KMS-11 (cell line): ENCODE results near the gene FKRP.
"Not testable (repeated sequence)": the region's sequence is repeated elsewhere in the genome, so short reads cannot be mapped to it uniquely, and the experiment has no call there.

Source experiments
- H2AFZ ChIP-seq: fragments of 200-600 bp; sonication (generic); 2 replicates; pipeline ENCODE4 v1.6.1; 2016; ENCODE audit warnings: antibody characterized with exemption, mixed run types, low read depth
- H3K27ac ChIP-seq: fragments of 200-600 bp; sonication (generic); 2 replicates; pipeline ENCODE4 v1.6.1; 2016; ENCODE audit warnings: mild to moderate bottlenecking, mixed run types
- H3K27me3 ChIP-seq: fragments of 200-600 bp; sonication (generic); 2 replicates; pipeline ENCODE4 v1.6.1; 2017; ENCODE audit warnings: mild to moderate bottlenecking, low read depth, mixed run types, moderate library complexity; ENCODE audit not compliant: insufficient read depth
- H3K36me3 ChIP-seq: fragments of 200-600 bp; sonication (generic); 2 replicates; pipeline ENCODE4 v1.6.1; 2017; ENCODE audit warnings: mild to moderate bottlenecking, mixed run types; ENCODE audit not compliant: insufficient read depth
- H3K4me1 ChIP-seq: fragments of 200-600 bp; sonication (generic); 2 replicates; pipeline ENCODE4 v1.6.1; 2016; ENCODE audit warnings: mild to moderate bottlenecking, low read depth, mixed run types; ENCODE audit not compliant: poor library complexity, severe bottlenecking
- H3K4me2 ChIP-seq: fragments of 200-600 bp; sonication (generic); 2 replicates; pipeline ENCODE4 v1.7.0; 2016; ENCODE audit warnings: mild to moderate bottlenecking, mixed run types
- H3K4me3 ChIP-seq: fragments of 200-600 bp; sonication (generic); IDR thresholded peaks from 2 replicates; pipeline ENCODE4 v1.6.1; 2017; ENCODE audit warnings: low read depth, low read length, mixed read lengths; ENCODE audit not compliant: insufficient read depth
- H3K79me2 ChIP-seq: fragments of 200-600 bp; sonication (generic); 2 replicates; pipeline ENCODE4 v1.6.1; 2016; ENCODE audit warnings: low read depth, mixed run types; ENCODE audit not compliant: insufficient read depth
- H3K9ac ChIP-seq: fragments of 200-600 bp; sonication (generic); 2 replicates; pipeline ENCODE4 v1.6.1; 2016; ENCODE audit warnings: mild to moderate bottlenecking, mixed run types
- H4K20me1 ChIP-seq: fragments of 200-600 bp; sonication (generic); 2 replicates; pipeline ENCODE4 v1.6.1; 2016; ENCODE audit warnings: mild to moderate bottlenecking, mixed run types; ENCODE audit not compliant: insufficient read depth
- TF ChIP-seq, protein P1 (sequence below): fragments of 200-600 bp; sonication (generic); conservative IDR thresholded peaks from 2 replicates; pipeline ENCODE4 v1.6.1; 2017; ENCODE audit warnings: low read depth, mild to moderate bottlenecking, antibody characterized with exemption, low read length, moderate library complexity, mixed read lengths

The FKRP gene

DNA sequence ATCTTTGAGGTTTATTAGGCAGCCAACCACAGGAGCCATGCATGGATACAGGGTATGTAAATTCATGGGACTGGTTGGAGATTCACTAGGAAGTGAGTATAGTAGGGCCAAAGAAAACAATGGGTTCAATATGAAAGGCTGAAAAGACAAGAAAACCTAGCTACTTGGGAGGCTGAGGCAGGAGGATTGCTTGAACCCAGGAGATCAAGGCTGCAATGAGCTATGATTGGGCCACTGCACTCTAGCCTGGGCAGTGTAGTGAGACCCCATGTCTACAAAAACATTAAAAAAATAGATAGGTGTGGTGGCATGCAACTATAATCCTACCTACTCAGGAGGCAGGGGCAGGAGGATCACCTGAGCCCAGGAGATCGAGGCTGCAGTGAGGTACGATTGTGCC lies 52.9 kb downstream of the FKRP start:
- H3K27me3 ChIP-seq: no peaks in the 10 kb centered on the region
- no peaks in the 10 kb centered on the region for H3K79me2 ChIP-seq
- TF ChIP-seq, protein P1, sequence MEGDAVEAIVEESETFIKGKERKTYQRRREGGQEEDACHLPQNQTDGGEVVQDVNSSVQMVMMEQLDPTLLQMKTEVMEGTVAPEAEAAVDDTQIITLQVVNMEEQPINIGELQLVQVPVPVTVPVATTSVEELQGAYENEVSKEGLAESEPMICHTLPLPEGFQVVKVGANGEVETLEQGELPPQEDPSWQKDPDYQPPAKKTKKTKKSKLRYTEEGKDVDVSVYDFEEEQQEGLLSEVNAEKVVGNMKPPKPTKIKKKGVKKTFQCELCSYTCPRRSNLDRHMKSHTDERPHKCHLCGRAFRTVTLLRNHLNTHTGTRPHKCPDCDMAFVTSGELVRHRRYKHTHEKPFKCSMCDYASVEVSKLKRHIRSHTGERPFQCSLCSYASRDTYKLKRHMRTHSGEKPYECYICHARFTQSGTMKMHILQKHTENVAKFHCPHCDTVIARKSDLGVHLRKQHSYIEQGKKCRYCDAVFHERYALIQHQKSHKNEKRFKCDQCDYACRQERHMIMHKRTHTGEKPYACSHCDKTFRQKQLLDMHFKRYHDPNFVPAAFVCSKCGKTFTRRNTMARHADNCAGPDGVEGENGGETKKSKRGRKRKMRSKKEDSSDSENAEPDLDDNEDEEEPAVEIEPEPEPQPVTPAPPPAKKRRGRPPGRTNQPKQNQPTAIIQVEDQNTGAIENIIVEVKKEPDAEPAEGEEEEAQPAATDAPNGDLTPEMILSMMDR: no peak

DNA sequence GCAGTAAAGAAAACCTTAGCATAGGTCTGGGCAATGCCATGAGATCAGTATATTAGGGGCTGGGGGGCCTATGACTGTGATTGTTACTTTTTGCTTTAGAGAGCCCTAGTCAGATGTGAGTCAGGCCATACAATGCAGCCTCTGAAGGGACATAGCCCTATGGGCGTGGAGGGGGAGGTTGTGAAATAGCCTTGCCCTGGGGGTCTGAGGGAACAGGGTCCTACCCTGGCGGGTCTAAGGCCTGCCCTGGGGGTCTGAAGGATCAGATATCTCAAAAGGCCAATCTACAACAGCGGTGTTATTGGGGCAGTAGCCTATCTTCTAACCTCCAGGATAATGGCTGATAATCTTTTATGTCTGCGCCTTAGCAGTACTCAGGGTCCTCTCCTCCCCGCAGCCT lies 56.3 kb downstream of the FKRP start:
- TF ChIP-seq, protein P1: no peak
- no peaks in the 10 kb centered on the region for H3K36me3 ChIP-seq
- no peak overlapping the region for H2AFZ ChIP-seq
- no peak overlapping the region for H3K4me3 ChIP-seq
- no peak overlapping the region for H3K9ac ChIP-seq
- H4K20me1 ChIP-seq: no peaks in the 10 kb centered on the region
- no peak overlapping the region for H3K4me2 ChIP-seq
- no peaks in the 10 kb centered on the region for H3K27me3 ChIP-seq
- no peaks in the 10 kb centered on the region for H3K79me2 ChIP-seq
- H3K4me1 ChIP-seq: no peaks in the 10 kb centered on the region
- H3K27ac ChIP-seq: no peak overlapping the region

More for the DNA sequence above, 52.9 kb downstream of the FKRP start:
- Histone ChIP-seq H3K27ac (no peak overlapping the region), H3K4me1 (no peaks in the 10 kb centered on the region), H4K20me1 (no peaks in the 10 kb centered on the region), H2AFZ (no peak overlapping the region), H3K4me2 (no peak overlapping the region), H3K4me3 (no peak overlapping the region), H3K9ac (no peak overlapping the region), H3K36me3 (no peaks in the 10 kb centered on the region)

DNA sequence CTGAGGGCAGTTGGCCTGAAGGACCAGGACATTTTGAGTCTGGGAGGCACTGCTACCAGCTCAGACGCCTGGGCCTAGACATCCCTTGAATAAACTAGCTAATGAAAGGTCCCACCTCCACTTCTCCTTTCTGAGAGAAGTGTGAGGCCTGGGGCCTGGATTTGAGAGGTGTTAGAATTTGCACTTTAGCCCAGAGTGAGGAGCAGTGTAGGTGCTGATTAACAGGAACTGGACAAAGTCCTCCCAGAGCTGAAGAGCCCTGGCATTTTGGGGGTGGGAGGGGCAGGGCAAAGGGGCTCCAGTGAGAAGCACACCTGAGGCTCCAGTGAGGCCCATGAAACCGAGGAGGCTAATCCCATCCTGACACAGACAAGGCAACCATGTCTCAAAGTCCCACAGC lies 57.7 kb downstream of the FKRP start:
- Histone ChIP-seq H3K9ac (no peak overlapping the region), H2AFZ (no peak overlapping the region), H3K79me2 (no peaks in the 10 kb centered on the region), H3K27ac (no peak overlapping the region), H3K4me2 (no peak overlapping the region), H3K27me3 (no peaks in the 10 kb centered on the region), H4K20me1 (no peaks in the 10 kb centered on the region), H3K4me3 (no peak overlapping the region), H3K36me3 (no peaks in the 10 kb centered on the region), H3K4me1 (no peaks in the 10 kb centered on the region)
- TF ChIP-seq, protein P1: no peak

DNA sequence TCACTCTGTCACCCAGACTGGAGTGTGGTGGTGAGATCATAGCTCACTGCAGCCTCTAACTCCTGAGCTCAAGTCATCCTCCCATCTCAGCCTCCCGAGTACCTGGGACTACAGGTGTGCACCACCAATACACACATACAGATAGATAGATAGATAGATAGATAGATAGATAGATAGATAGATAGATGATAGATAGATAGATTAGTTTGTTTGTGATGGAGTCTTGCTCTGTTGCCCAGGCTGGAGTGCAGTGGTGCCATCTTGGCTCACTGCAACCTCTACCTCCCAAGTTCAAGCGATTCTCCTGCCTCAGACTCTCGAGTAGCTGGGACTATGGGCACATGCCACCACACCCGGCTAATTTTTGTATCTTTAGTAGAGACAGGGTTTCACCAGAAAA lies 58.6 kb downstream of the FKRP start:
- H4K20me1 ChIP-seq, H3K4me2 ChIP-seq, H3K4me3 ChIP-seq, H3K9ac ChIP-seq, H2AFZ ChIP-seq, H3K36me3 ChIP-seq, H3K27me3 ChIP-seq, H3K27ac ChIP-seq, H3K4me1 ChIP-seq, H3K79me2 ChIP-seq: not testable (repeated sequence)

DNA sequence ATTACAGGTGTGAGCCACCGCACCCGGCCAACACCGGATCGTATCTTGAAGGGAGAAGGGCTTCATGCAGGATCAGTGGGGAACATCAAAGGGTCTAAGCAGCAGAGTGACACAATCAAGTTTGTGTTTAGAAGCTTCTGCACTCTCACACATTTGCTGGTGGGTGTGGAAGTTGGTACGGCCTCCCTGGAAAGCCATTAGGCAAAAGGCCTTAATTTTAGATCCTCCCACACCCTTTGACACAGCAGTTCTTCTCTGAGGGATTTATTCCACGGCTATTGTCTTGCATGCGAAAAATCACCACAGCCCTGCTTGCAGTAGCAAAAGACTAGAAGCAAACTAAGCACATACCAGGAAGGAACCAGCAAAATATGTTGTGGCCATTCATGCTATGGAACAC lies 60.8 kb downstream of the FKRP start:
- Histone ChIP-seq H3K79me2 (no peaks in the 10 kb centered on the region), H3K27me3 (no peaks in the 10 kb centered on the region), H2AFZ (no peak overlapping the region), H3K4me3 (no peak overlapping the region), H3K4me1 (no peaks in the 10 kb centered on the region), H3K9ac (no peak overlapping the region), H3K27ac (no peak overlapping the region), H3K36me3 (no peaks in the 10 kb centered on the region), H4K20me1 (no peaks in the 10 kb centered on the region), H3K4me2 (no peak overlapping the region)
- TF ChIP-seq, protein P1: no peak
